Small intestine (tissue), 7 donors: ENCODE data around the gene PFKFB3. TPM values are rescaled to one million over a fixed set of nuclear protein-coding genes. Genes with fewer than 3 reads are reported as not detected.
"Not testable (repeated sequence)": the region's sequence is repeated elsewhere in the genome, so short reads cannot be mapped to it uniquely, and the experiment has no call there.

Source experiments
- DNase-seq, 2 donors: peaks; one replicate each; pipeline versions ENCODE4 v3.0.0 to v3.0.0-alpha.2; 2013
- FAIRE-seq: peaks from 2 replicates; lab custom pipeline; 2012; peaks lifted over from hg19 to GRCh38; lab: Jason Lieb, UNC
- H3K27ac ChIP-seq, 3 donors: one replicate each; pipeline ENCODE4 v1.5.1; 2013; ENCODE audit warnings: low read length in 2 of 3, mild to moderate bottlenecking in 2 of 3, control low read depth in 1 of 3, inconsistent platforms in 1 of 3, low read depth in 1 of 3, moderate library complexity in 1 of 3
- H3K27me3 ChIP-seq, 3 donors: one replicate each; pipeline ENCODE4 v1.6.1; 2013; ENCODE audit warnings: low read length in 3 of 3, inconsistent platforms in 1 of 3; ENCODE audit not compliant: control insufficient read depth in 3 of 3, insufficient read depth in 3 of 3
- H3K36me3 ChIP-seq, 3 donors: one replicate each; pipeline ENCODE4 v1.6.1; 2013; ENCODE audit warnings: low read length in 3 of 3, inconsistent platforms in 1 of 3, low read depth in 1 of 3, mild to moderate bottlenecking in 1 of 3, moderate library complexity in 1 of 3; ENCODE audit not compliant: control insufficient read depth in 3 of 3, insufficient read depth in 2 of 3
- H3K4me1 ChIP-seq, 3 donors: one replicate each; pipeline ENCODE4 v1.6.1; 2013; ENCODE audit warnings: low read length in 2 of 3, inconsistent platforms in 1 of 3, low read depth in 1 of 3, mild to moderate bottlenecking in 1 of 3, moderate library complexity in 1 of 3; ENCODE audit not compliant: control insufficient read depth in 3 of 3, insufficient read depth in 2 of 3
- H3K4me3 ChIP-seq, 3 donors: one replicate each; pipeline ENCODE4 v1.5.1; 2013; ENCODE audit warnings: low read length in 3 of 3, control low read depth in 1 of 3, inconsistent platforms in 1 of 3, low read depth in 1 of 3, mild to moderate bottlenecking in 1 of 3, moderate library complexity in 1 of 3
- H3K9me3 ChIP-seq, 2 donors: one replicate each; pipeline ENCODE4 v1.6.1; 2013; ENCODE audit warnings: low read depth in 1 of 2, low read length in 1 of 2; ENCODE audit not compliant: control insufficient read depth in 2 of 2, insufficient read depth in 1 of 2
- WGBS, 3 donors: extraction: QIAGEN DNeasy Blood & Tissue Kit; methylation state at CpG; one replicate each; pipeline ENCODE4 v1.1.7; 2013; 5-methylcytosine and 5-hydroxymethylcytosine counted together
- polyA plus RNA-seq, 4 donors: library from polyadenylated mRNA; stranded (reverse) in 3 of 4; unstranded in 1 of 4; fragments of 200-250 nt in 3 of 4; fragments of 120-200 nt in 1 of 4; gene quantifications; one replicate each; pipeline versions ENCODE4 v1.2.1 to v1.2.3, GENCODE V29; 2013
- donor health status: healthy with polysubstance abuse.
- donor health status: control.
- donor health status: control.
- donor health status: Bipolar disorder and iron deficiency.
- donor health status: healthy.

The PFKFB3 gene
- polyA plus RNA-seq, 4 donors: 5.5 to 28.4 (median 13.5) TPM

GRCh38 chr10:6182454-6183098, 20.2 kb upstream of the PFKFB3 start:
- DNase-seq (no peak), FAIRE-seq (no peak)
- no peaks in the 10 kb centered on the region for H3K4me1 ChIP-seq

GRCh38 chr10:6185039-6185716, 17.6 kb upstream of the PFKFB3 start:
- Histone ChIP-seq H3K27me3 (peaks cover 0 to 7% (median 0%) of the 10 kb centered on the region in 3 donors), H3K27ac (peak overlapping the region in 1 of 3 donors; percentile 20), H3K4me3 (no peak overlapping the region), H3K4me1 (no peaks in the 10 kb centered on the region), H3K9me3 (no peaks in the 10 kb centered on the region), H3K36me3 (no peaks in the 10 kb centered on the region)
- FAIRE-seq (no peak), DNase-seq (no peak)
- WGBS, 3 donors: 84 to 90% (median 90%) methylated on average over 18 of the region's 18 CpGs

More at GRCh38 chr10:6182454-6183098, 20.2 kb upstream of the PFKFB3 start:
- no peak overlapping the region for H3K27ac ChIP-seq
- H3K9me3 ChIP-seq: no peaks in the 10 kb centered on the region
- no peak overlapping the region for H3K4me3 ChIP-seq
- WGBS, 3 donors: 59 to 71% (median 67%) methylated on average over 16 of the region's 16 CpGs
- no peaks in the 10 kb centered on the region for H3K36me3 ChIP-seq
- peaks cover 0 to 24% (median 0%) of the 10 kb centered on the region in 3 donors for H3K27me3 ChIP-seq

GRCh38 chr10:6186894-6187256, 15.9 kb upstream of the PFKFB3 start:
- H3K36me3 ChIP-seq: no peaks in the 10 kb centered on the region
- WGBS, 3 donors: 88 to 89% (median 88%) methylated on average over 9 of the region's 9 CpGs
- H3K27ac ChIP-seq: no peak overlapping the region
- no peaks in the 10 kb centered on the region for H3K27me3 ChIP-seq
- H3K9me3 ChIP-seq: no peaks in the 10 kb centered on the region
- no peaks in the 10 kb centered on the region for H3K4me1 ChIP-seq
- DNase-seq (no peak), FAIRE-seq (no peak)
- no peak overlapping the region for H3K4me3 ChIP-seq

- H3K27ac ChIP-seq: no peak overlapping the region
- H3K27me3 ChIP-seq: no peaks in the 10 kb centered on the region
- no peaks in the 10 kb centered on the region for H3K4me1 ChIP-seq
- no peak overlapping the region for H3K4me3 ChIP-seq
- FAIRE-seq (no peak), DNase-seq (no peak)
- no peaks in the 10 kb centered on the region for H3K36me3 ChIP-seq
- WGBS, 3 donors: 82 to 89% (median 89%) methylated on average over 6 of the region's 6 CpGs
- H3K9me3 ChIP-seq: no peaks in the 10 kb centered on the region
Measured at GRCh38 chr10:6187278-6187677, 15.5 kb upstream of the PFKFB3 start.

- not testable (repeated sequence) for H3K4me3 ChIP-seq, DNase-seq, FAIRE-seq, H3K36me3 ChIP-seq, H3K9me3 ChIP-seq, H3K4me1 ChIP-seq, H3K27me3 ChIP-seq, H3K27ac ChIP-seq
- 69 to 87% (median 74%) methylated on average over 9 of the region's 9 CpGs for WGBS, 3 donors
Measured at GRCh38 chr10:6190033-6190432, 12.7 kb upstream of the PFKFB3 start.

- no peak overlapping the region for H3K27ac ChIP-seq
- H3K36me3 ChIP-seq: no peaks in the 10 kb centered on the region
- no peak for DNase-seq
- H3K27me3 ChIP-seq: no peaks in the 10 kb centered on the region
- no peak for FAIRE-seq
- no peaks in the 10 kb centered on the region for H3K9me3 ChIP-seq
- no peak overlapping the region for H3K4me3 ChIP-seq
- WGBS, 3 donors: 75 to 82% (median 81%) methylated on average over 8 of the region's 8 CpGs
- H3K4me1 ChIP-seq: no peaks in the 10 kb centered on the region
Measured at GRCh38 chr10:6191147-6191546, 11.6 kb upstream of the PFKFB3 start.

GRCh38 chr10:6191569-6191968, 11.2 kb upstream of the PFKFB3 start:
- 92 to 95% (median 93%) methylated on average over 19 of the region's 19 CpGs for WGBS, 3 donors
- no peaks in the 10 kb centered on the region for H3K27me3 ChIP-seq

GRCh38 chr10:6193342-6193741, 9.4 kb upstream of the PFKFB3 start:
- not testable (repeated sequence) for H3K4me1 ChIP-seq, H3K36me3 ChIP-seq, H3K27ac ChIP-seq, FAIRE-seq, H3K9me3 ChIP-seq, DNase-seq, H3K27me3 ChIP-seq, H3K4me3 ChIP-seq
- WGBS, 3 donors: 88 to 94% (median 93%) methylated on average over 5 of the region's 5 CpGs

More at GRCh38 chr10:6191569-6191968, 11.2 kb upstream of the PFKFB3 start:
- Histone ChIP-seq H3K9me3 (no peaks in the 10 kb centered on the region), H3K4me1 (no peaks in the 10 kb centered on the region), H3K36me3 (no peaks in the 10 kb centered on the region), H3K27ac (peak overlapping the region in 1 of 3 donors; percentile 55), H3K4me3 (no peak overlapping the region)
- no peak for DNase-seq
- no peak for FAIRE-seq
